Endothelial cell of umbilical vein (primary cell): ENCODE measurements around the gene REEP1. TPM values are rescaled to one million over a fixed set of nuclear protein-coding genes. Genes with fewer than 3 reads are reported as not detected.

Experiments
- BruUV-seq: library from RNA; stranded (reverse); fragments of 400-500 nt; replicated peaks from 2 replicates; lab custom pipeline; 2021; lab: Mats Ljungman, UMichigan
- CTCF ChIA-PET: fragments of 300-600, 350-600 bp; sonication (Branson Sonifier 250); formaldehyde crosslinking; loops from one replicate; lab custom pipeline; 2021; ENCODE audit warnings: antibody characterized with exemption, inconsistent platforms; lab: Charles Lee
- POLR2A ChIA-PET: fragments of 300-600, 350-600 bp; sonication (Branson Sonifier 250); formaldehyde crosslinking; loops from one replicate; lab custom pipeline; 2021; ENCODE audit warnings: antibody characterized with exemption, inconsistent platforms; lab: Charles Lee
- DNase-seq: peaks from one replicate; pipeline ENCODE4 v3.0.0-alpha.2; 2011; ENCODE audit warnings: low read depth, low spot score
- FAIRE-seq: peaks from 2 replicates; lab custom pipeline; 2011; peaks lifted over from hg19 to GRCh38; lab: Jason Lieb, UNC
- H2AFZ ChIP-seq: 2 replicates; pipeline ENCODE4 v1.6.0; 2012; ENCODE audit warnings: low read depth, low read length, control low read depth, inconsistent platforms
- H3K27ac ChIP-seq: 2 replicates; pipeline ENCODE4 v1.5.1; 2011; ENCODE audit warnings: low read depth, mild to moderate bottlenecking, control low read depth, low read length, moderate library complexity; ENCODE audit not compliant: insufficient read depth
- H3K27me3 ChIP-seq, 2 experiments: 2 replicates each; pipeline versions ENCODE4 v1.6.0 to v1.6.1; 2011; ENCODE audit warnings: low read length in 2 of 2, mixed read lengths in 1 of 2; ENCODE audit not compliant: control insufficient read depth in 2 of 2, insufficient read depth in 2 of 2
- H3K36me3 ChIP-seq, 2 experiments: 2 replicates in 1 of 2; 3 replicates in 1 of 2; pipeline ENCODE4 v1.5.1; 2011; ENCODE audit warnings: low read length in 2 of 2, mild to moderate bottlenecking in 1 of 2, moderate library complexity in 1 of 2; ENCODE audit not compliant: control insufficient read depth in 2 of 2, insufficient read depth in 2 of 2; ENCODE audit errors: extremely low read depth in 1 of 2
- H3K4me1 ChIP-seq: 3 replicates; pipeline ENCODE4 v1.5.1; 2011; ENCODE audit warnings: mild to moderate bottlenecking, low read length; ENCODE audit not compliant: control insufficient read depth, insufficient read depth; ENCODE audit errors: extremely low read depth
- H3K4me2 ChIP-seq: 2 replicates; pipeline ENCODE4 v1.6.1; 2011; ENCODE audit warnings: low read length, control low read depth, mixed read lengths; ENCODE audit not compliant: insufficient read depth
- H3K4me3 ChIP-seq, 3 experiments: fragments of 200-600 bp in 1 of 3; sonication (generic), shearing (Covaris generic) in 1 of 3; replicated peaks in 1 of 3; 2 replicates each; pipeline ENCODE4 v1.5.1; 2011 to 2016; ENCODE audit warnings: control low read depth in 3 of 3, low read length in 3 of 3, mild to moderate bottlenecking in 2 of 3, inconsistent platforms in 1 of 3, low read depth in 1 of 3, moderate library complexity in 1 of 3; ENCODE audit not compliant: insufficient read depth in 1 of 3
- H3K79me2 ChIP-seq: 2 replicates; pipeline ENCODE4 v1.6.0; 2012; ENCODE audit warnings: low read length, inconsistent platforms; ENCODE audit not compliant: control insufficient read depth, insufficient read depth
- H3K9ac ChIP-seq: replicated peaks from 2 replicates; pipeline ENCODE3; 2011; ENCODE audit warnings: low read length, control low read depth; ENCODE audit not compliant: insufficient read depth; ENCODE audit errors: extremely low read depth
- H3K9me1 ChIP-seq: replicated peaks from 3 replicates; pipeline ENCODE4 v1.6.0; 2011; ENCODE audit warnings: mild to moderate bottlenecking, low read length; ENCODE audit not compliant: control insufficient read depth, insufficient read depth; ENCODE audit errors: extremely low read depth
- H3K9me3 ChIP-seq: replicated peaks from 2 replicates; pipeline ENCODE4 v1.5.1; 2012; ENCODE audit warnings: low read length, inconsistent platforms; ENCODE audit not compliant: control insufficient read depth, insufficient read depth
- H4K20me1 ChIP-seq: replicated peaks from 2 replicates; pipeline ENCODE3; 2011; ENCODE audit warnings: mild to moderate bottlenecking, low read length; ENCODE audit not compliant: control insufficient read depth, insufficient read depth; ENCODE audit errors: extremely low read depth
- EZH2 ChIP-seq: IDR thresholded peaks from 2 replicates; pipeline ENCODE4 v1.6.1; 2012; ENCODE audit warnings: borderline replicate concordance, low read depth, mild to moderate bottlenecking, moderate library complexity, low read length, inconsistent platforms; ENCODE audit not compliant: severe bottlenecking
- FOS ChIP-seq: IDR thresholded peaks from 2 replicates; pipeline ENCODE4 v1.6.1; 2011; ENCODE audit warnings: mild to moderate bottlenecking, low read length, moderate library complexity, borderline replicate concordance; ENCODE audit not compliant: insufficient read depth
- GATA2 ChIP-seq: IDR thresholded peaks from 2 replicates; pipeline ENCODE4 v1.7.0; 2011; ENCODE audit warnings: low read depth, mild to moderate bottlenecking, moderate library complexity, mixed read lengths, low read length; ENCODE audit not compliant: insufficient read length, insufficient read depth
- JUN ChIP-seq: IDR thresholded peaks from 2 replicates; pipeline ENCODE4 v1.6.1; 2011; ENCODE audit warnings: borderline replicate concordance, low read depth; ENCODE audit not compliant: insufficient read length, insufficient read depth
- MYC ChIP-seq: IDR thresholded peaks from one replicate; pipeline ENCODE4 v1.6.1; 2011; ENCODE audit warnings: mild to moderate bottlenecking, low read depth, low read length
- POLR2A ChIP-seq: IDR thresholded peaks from 2 replicates; pipeline ENCODE4 v1.6.1; 2012; ENCODE audit warnings: low read depth, mild to moderate bottlenecking, control low read depth, low read length
- POLR2AphosphoS5 ChIP-seq: IDR thresholded peaks from 2 replicates; pipeline ENCODE4 v1.6.1; 2012; ENCODE audit warnings: low read depth, mild to moderate bottlenecking, control low read depth, low read length, moderate library complexity; ENCODE audit not compliant: insufficient read depth
- dilution Hi-C: fragments of 300-500 bp; cut with MboI; formaldehyde crosslinking; loops from one replicate; pipeline ENCODE4 v1.15.0; 2019; ENCODE audit warnings: low sequenced_read_pairs; ENCODE audit not compliant: extremely low pct_ligation_motif_present
- intact Hi-C: fragments of 100-400 bp; cut with micrococcal nuclease; formaldehyde crosslinking; loops from one replicate; pipeline ENCODE4 v1.10.0; 2022
- polyA plus RNA-seq, 4 experiments: library from polyadenylated mRNA; depleted of rRNA in 3 of 4; stranded (reverse) in 3 of 4; unstranded in 1 of 4; fragments of >200 nt; gene quantifications; 2 replicates each; pipeline versions ENCODE4 v1.2.1 to v1.2.3, GENCODE V29; 2011 to 2012; ENCODE audit warnings: missing spikeins in 1 of 4
- total RNA-seq: library from RNA; stranded (reverse); gene quantifications from 2 replicates; pipeline ENCODE4 v1.2.3, GENCODE V29; 2021
- TF ChIP-seq, protein P1 (sequence below): IDR thresholded peaks from 2 replicates; pipeline ENCODE4 v1.6.1; 2011; ENCODE audit not compliant: insufficient read depth, insufficient read length
- TF ChIP-seq, protein P2 (sequence below), 2 donors: IDR thresholded peaks; 1 replicate in 1 of 2; 2 replicates in 1 of 2; pipeline ENCODE4 v1.5.1; 2011; ENCODE audit warnings: low read length in 2 of 2, mild to moderate bottlenecking in 2 of 2, moderate library complexity in 2 of 2, control low read depth in 1 of 2, inconsistent platforms in 1 of 2, low read depth in 1 of 2; ENCODE audit not compliant: insufficient read depth in 1 of 2; ENCODE audit errors: extremely low read depth in 1 of 2

REEP1 gene
- total and polyA plus RNA-seq, 2 donors (not counting 3 experiments of a cell fraction or from before 2014, with no cell fraction given) = 0.11 to 0.53 TPM

DNA sequence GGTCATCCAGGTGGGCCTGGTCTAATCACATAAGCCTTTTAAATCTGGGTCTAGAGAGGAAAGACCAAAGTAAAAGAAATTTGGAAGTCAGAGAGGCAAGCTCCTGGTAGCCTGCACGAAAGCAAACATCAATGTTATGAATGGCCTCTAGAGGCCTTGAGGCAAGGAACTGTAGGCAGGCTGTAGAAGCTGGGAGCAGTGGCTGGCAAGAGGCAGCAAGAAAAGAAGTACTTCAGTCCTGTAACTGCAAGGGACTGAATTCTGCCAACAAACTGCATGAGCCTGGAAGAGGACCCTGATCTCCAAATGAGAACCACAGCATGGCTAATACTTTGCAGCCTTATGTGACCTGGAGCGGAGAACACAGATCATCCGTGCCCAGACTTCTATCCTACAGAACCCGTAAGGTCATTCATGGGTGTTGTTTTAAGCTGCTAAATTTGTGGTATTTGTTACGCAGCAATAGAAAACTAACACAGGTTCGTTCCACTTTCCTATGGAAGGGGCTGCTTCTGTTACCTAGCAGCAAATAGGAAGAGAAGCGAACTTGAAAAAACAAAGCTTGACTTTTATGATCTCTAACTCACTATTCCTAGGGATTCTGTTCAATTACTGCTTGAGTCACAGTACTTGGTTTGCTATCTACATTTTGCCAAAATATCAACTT is 143.4 kb downstream of the REEP1 start:
- intact Hi-C loops = no loop called here
- H3K9ac ChIP-seq = peak overlapping the region; percentile 95
- ChIA-PET POLR2A (no interaction called here), CTCF (interaction anchor here (2.1 kb wide), 1 partner anchor 8 kb away, joined by 5 read pairs; no protein-coding TSS in a partner anchor)
- H3K79me2 ChIP-seq = peaks cover 54% of the 10 kb centered on the region
- H3K4me2 ChIP-seq = peak overlapping the region; percentile 87
- no peaks in the 10 kb centered on the region for H3K27me3 ChIP-seq
- no TSS peak for BruUV-seq
- no peaks in the 10 kb centered on the region for H3K9me3 ChIP-seq
- no peaks in the 10 kb centered on the region for H4K20me1 ChIP-seq
- FAIRE-seq (no peak), DNase-seq (no peak)
- no peaks in the 10 kb centered on the region for H3K9me1 ChIP-seq
- TF ChIP-seq POLR2A (no peak), MYC (no peak), POLR2AphosphoS5 (no peak), EZH2 (no peak), JUN (no peak), GATA2 (no peak), FOS (no peak)
- TF ChIP-seq, protein P1, sequence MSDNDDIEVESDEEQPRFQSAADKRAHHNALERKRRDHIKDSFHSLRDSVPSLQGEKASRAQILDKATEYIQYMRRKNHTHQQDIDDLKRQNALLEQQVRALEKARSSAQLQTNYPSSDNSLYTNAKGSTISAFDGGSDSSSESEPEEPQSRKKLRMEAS = no peak
- TF ChIP-seq, protein P2, sequence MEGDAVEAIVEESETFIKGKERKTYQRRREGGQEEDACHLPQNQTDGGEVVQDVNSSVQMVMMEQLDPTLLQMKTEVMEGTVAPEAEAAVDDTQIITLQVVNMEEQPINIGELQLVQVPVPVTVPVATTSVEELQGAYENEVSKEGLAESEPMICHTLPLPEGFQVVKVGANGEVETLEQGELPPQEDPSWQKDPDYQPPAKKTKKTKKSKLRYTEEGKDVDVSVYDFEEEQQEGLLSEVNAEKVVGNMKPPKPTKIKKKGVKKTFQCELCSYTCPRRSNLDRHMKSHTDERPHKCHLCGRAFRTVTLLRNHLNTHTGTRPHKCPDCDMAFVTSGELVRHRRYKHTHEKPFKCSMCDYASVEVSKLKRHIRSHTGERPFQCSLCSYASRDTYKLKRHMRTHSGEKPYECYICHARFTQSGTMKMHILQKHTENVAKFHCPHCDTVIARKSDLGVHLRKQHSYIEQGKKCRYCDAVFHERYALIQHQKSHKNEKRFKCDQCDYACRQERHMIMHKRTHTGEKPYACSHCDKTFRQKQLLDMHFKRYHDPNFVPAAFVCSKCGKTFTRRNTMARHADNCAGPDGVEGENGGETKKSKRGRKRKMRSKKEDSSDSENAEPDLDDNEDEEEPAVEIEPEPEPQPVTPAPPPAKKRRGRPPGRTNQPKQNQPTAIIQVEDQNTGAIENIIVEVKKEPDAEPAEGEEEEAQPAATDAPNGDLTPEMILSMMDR (IDR thresholded peaks at IDR 0.05; ENCODE audit: extremely low read depth in 1 of 2, insufficient read depth in 1 of 2, low read depth in 1 of 2, low read length in 2 of 2) = no peak
- no peak overlapping the region for H3K27ac ChIP-seq
- no peaks in the 10 kb centered on the region for H3K36me3 ChIP-seq
- H3K4me3 ChIP-seq = peak overlapping the region; percentile 44 to 92 (median 81)
- no peak overlapping the region for H2AFZ ChIP-seq
- peaks cover 13% of the 10 kb centered on the region for H3K4me1 ChIP-seq
- dilution Hi-C loops = no loop called here
